HepG2 (cell line): ENCODE measurements around the gene SNED1. TPM values are rescaled to one million over a fixed set of nuclear protein-coding genes. Genes with fewer than 3 reads are reported as not detected.

ENCODE experiments used
- ATAC-seq: fragments of 200-7000 bp; cut with Tn5 transposase; 3 replicates; pipeline ENCODE4 v1.9.1; 2020; ENCODE audit warnings: mild to moderate bottlenecking, moderate library complexity
- BruUV-seq: library from RNA; stranded (reverse); fragments of 400-500 nt; replicated peaks from 2 replicates; lab custom pipeline; 2021; lab: Mats Ljungman, UMichigan
- CTCF ChIA-PET: fragments of 300-600 bp; formaldehyde crosslinking; extraction: SDS; loops from one replicate; lab custom pipeline; 2021; ENCODE audit warnings: low total read pairs, inconsistent platforms, low intra/inter-chr PET ratio; lab: Yijun Ruan, JAX
- POLR2A ChIA-PET: fragments of 350-600 bp; sonication (Branson Sonifier 250); formaldehyde crosslinking; loops from one replicate; lab custom pipeline; 2020; ENCODE audit warnings: antibody characterized with exemption, inconsistent platforms; lab: Yijun Ruan, JAX
- DNase-seq: peaks from one replicate; pipeline ENCODE4 v3.0.0-alpha.2; 2015; ENCODE audit warnings: low spot score
- FAIRE-seq: peaks from 3 replicates; lab custom pipeline; 2011; peaks lifted over from hg19 to GRCh38; lab: Jason Lieb, UNC
- H2AFZ ChIP-seq: one replicate; pipeline ENCODE4 v1.6.1; 2011; ENCODE audit warnings: low read length, inconsistent platforms
- H3K27ac ChIP-seq: fragments of 300-600 bp; 3 replicates; pipeline ENCODE4 v1.8.0; 2011; ENCODE audit warnings: mixed run types, mild to moderate bottlenecking, mixed read lengths, low read length, inconsistent platforms; ENCODE audit not compliant: insufficient read depth; ENCODE audit errors: extremely low read length
- H3K27me3 ChIP-seq, 2 experiments: fragments of 200-600 bp in 1 of 2; 2 replicates in 1 of 2; 3 replicates in 1 of 2; pipeline versions ENCODE4 v1.6.0 to v1.8.0; 2011; ENCODE audit warnings: low read length in 2 of 2, mild to moderate bottlenecking in 2 of 2, moderate library complexity in 2 of 2, inconsistent platforms in 1 of 2; ENCODE audit not compliant: insufficient read depth in 2 of 2, control insufficient read depth in 1 of 2
- H3K36me3 ChIP-seq, 2 experiments: fragments of 200-600 bp in 1 of 2; replicated peaks in 1 of 2; 2 replicates in 1 of 2; 3 replicates in 1 of 2; pipeline versions ENCODE4 v1.5.1 to v1.8.0; 2011; ENCODE audit warnings: low read length in 2 of 2, inconsistent platforms in 1 of 2; ENCODE audit not compliant: insufficient read depth in 2 of 2, control insufficient read depth in 1 of 2
- H3K4me1 ChIP-seq: 2 replicates; pipeline ENCODE4 v1.5.1; 2012; ENCODE audit warnings: low read length, inconsistent platforms; ENCODE audit not compliant: insufficient read depth
- H3K4me2 ChIP-seq: 2 replicates; pipeline ENCODE4 v1.6.0; 2011; ENCODE audit warnings: low read depth, low read length, inconsistent platforms
- H3K4me3 ChIP-seq, 3 experiments: fragments of 200-600 bp in 1 of 3; sonication (generic), shearing (Covaris generic) in 1 of 3; replicated peaks in 1 of 3; 2 replicates each; pipeline ENCODE4 v1.5.1; 2011 to 2016; ENCODE audit warnings: low read length in 3 of 3, inconsistent platforms in 2 of 3, low read depth in 2 of 3, mild to moderate bottlenecking in 2 of 3, control low read depth in 1 of 3, mixed read lengths in 1 of 3; ENCODE audit not compliant: insufficient read depth in 1 of 3
- H3K79me2 ChIP-seq: one replicate; pipeline ENCODE4 v1.6.1; 2011; ENCODE audit warnings: low read length, inconsistent platforms; ENCODE audit not compliant: insufficient read depth
- H3K9ac ChIP-seq: 2 replicates; pipeline ENCODE4 v1.6.0; 2011; ENCODE audit warnings: mild to moderate bottlenecking, low read depth, low read length, inconsistent platforms; ENCODE audit not compliant: insufficient read depth
- H3K9me3 ChIP-seq: 2 replicates; pipeline ENCODE4 v1.5.1; 2012; ENCODE audit warnings: mild to moderate bottlenecking, low read length
- H4K20me1 ChIP-seq: 2 replicates; pipeline ENCODE4 v1.6.0; 2011; ENCODE audit warnings: inconsistent platforms, mild to moderate bottlenecking, low read length, moderate library complexity; ENCODE audit not compliant: insufficient read depth
- HOXA7 ChIP-seq: sonication (generic); formaldehyde crosslinking; IDR thresholded peaks from 2 replicates; pipeline ENCODE4 v1.8.1; 2022; ENCODE audit warnings: mild to moderate bottlenecking, missing genetic modification reagents, moderate library complexity
- NR2F6 ChIP-seq, 2 experiments: IDR thresholded peaks; 2 replicates each; pipeline ENCODE4 v1.6.1; 2016; ENCODE audit warnings: antibody characterized with exemption in 1 of 2, mild to moderate bottlenecking in 1 of 2
- PRMT3 ChIP-seq: sonication (generic); formaldehyde crosslinking; IDR thresholded peaks from 2 replicates; pipeline ENCODE4 v1.8.1; 2022; ENCODE audit warnings: low read depth, mild to moderate bottlenecking, moderate library complexity, missing genetic modification reagents, borderline replicate concordance
- ZNF431 ChIP-seq: sonication (generic); formaldehyde crosslinking; IDR thresholded peaks from 2 replicates; pipeline ENCODE4 v1.9.0; 2022; ENCODE audit warnings: missing genetic modification reagents, low read depth, mild to moderate bottlenecking, borderline replicate concordance
- ZNF496 ChIP-seq: sonication (generic); formaldehyde crosslinking; IDR thresholded peaks from 2 replicates; pipeline ENCODE4 v1.8.1; 2023; ENCODE audit warnings: mild to moderate bottlenecking, moderate library complexity, missing genetic modification reagents; ENCODE audit not compliant: insufficient replicate concordance
- WGBS: methylation state at CpG from one replicate; pipeline ENCODE4 v1.1.6; 2017; ENCODE audit warnings: low lambda C conversion rate; 5-methylcytosine and 5-hydroxymethylcytosine counted together
- in situ Hi-C: cut with HindIII; loops from 2 replicates; pipeline ENCODE4 v1.10.0; 2017; ENCODE audit warnings: low pct_unique_long_range_greater_than_20kb; ENCODE audit not compliant: extremely low pct_ligation_motif_present
- intact Hi-C: fragments of 100-400 bp; cut with micrococcal nuclease; formaldehyde crosslinking; loops from one replicate; pipeline ENCODE4 v1.10.0; 2022; ENCODE audit not compliant: unreplicated experiment
- polyA plus RNA-seq, 8 experiments: library from polyadenylated mRNA; depleted of rRNA in 3 of 8; stranded (reverse) in 7 of 8; unstranded in 1 of 8; fragments of >200 nt; fragmentation: Illumina TruSeq in 4 of 8; extraction: Trizol in 4 of 8; gene quantifications; 2 replicates each; pipeline versions ENCODE4 v1.2.1 to v1.2.3, GENCODE V29; 2011 to 2016; ENCODE audit warnings: low read depth in 4 of 8, missing spikeins in 1 of 8, mixed read lengths in 1 of 8; ENCODE audit not compliant: insufficient read depth in 1 of 8
- total RNA-seq, 5 experiments: library from RNA; depleted of rRNA; stranded (reverse); fragments of >200 nt; fragmentation: Illumina TruSeq; extraction: Trizol; gene quantifications; 2 replicates each; pipeline ENCODE4 v1.2.3, GENCODE V29; 2016; ENCODE audit warnings: low read depth in 1 of 5
- TF ChIP-seq, protein P1 (sequence below): sonication (generic); formaldehyde crosslinking; IDR thresholded peaks from 2 replicates; pipeline ENCODE4 v1.8.0; 2022; ENCODE audit warnings: missing genetic modification reagents, mild to moderate bottlenecking, moderate library complexity, borderline replicate concordance
- TF ChIP-seq, protein P2 (sequence below): sonication (generic); formaldehyde crosslinking; IDR thresholded peaks from 2 replicates; pipeline ENCODE4 v1.5.1; 2020; ENCODE audit warnings: missing genetic modification reagents, mild to moderate bottlenecking, borderline replicate concordance
- TF ChIP-seq, protein P3 (sequence below): IDR thresholded peaks from 2 replicates; pipeline ENCODE4 v1.6.1; 2012; ENCODE audit warnings: low read length, improper control_type of control experiment

SNED1 gene
- total and polyA plus RNA-seq, 2 of the 13 experiments (the other 11 are each of a cell fraction or from before 2014, with no cell fraction given): 0.15 to 0.65 TPM

DNA sequence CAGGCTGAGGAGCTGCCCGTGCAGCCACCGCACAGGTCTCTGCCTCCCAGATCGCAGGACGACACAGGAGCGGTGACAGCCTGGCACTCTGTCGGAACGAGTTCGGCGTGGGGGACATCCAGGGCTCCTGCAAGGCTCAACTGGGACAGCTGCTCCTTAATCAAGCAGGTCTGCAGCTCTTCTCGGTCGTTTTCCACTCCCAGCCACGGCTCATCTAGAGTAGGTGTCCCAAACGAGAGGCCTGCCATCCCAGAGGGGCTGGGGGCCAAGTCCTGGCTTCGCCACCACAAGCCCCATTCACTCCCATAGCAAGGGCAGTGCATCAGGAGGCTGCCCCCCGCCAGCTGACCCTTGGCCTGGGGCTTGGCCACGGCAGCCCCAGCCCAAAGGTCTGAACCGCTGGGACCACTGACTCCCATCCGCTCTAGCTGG, 128.4 kb downstream of the SNED1 start:
- Histone ChIP-seq H3K9ac (no peak overlapping the region), H3K4me2 (no peak overlapping the region), H4K20me1 (no peaks in the 10 kb centered on the region), H3K79me2 (no peaks in the 10 kb centered on the region), H2AFZ (no peak overlapping the region), H3K27ac (no peak overlapping the region), H3K36me3 (peaks cover 15 to 26% of the 10 kb centered on the region in 2 experiments; a peak in 4 of 5 replicates), H3K9me3 (no peaks in the 10 kb centered on the region), H3K4me1 (no peaks in the 10 kb centered on the region), H3K4me3 (no peak overlapping the region), H3K27me3 (no peaks in the 10 kb centered on the region)
- ChIA-PET POLR2A (no interaction called here), CTCF (no interaction called here)
- FAIRE-seq: no peak
- in situ Hi-C loops: no loop called here
- no peak for DNase-seq
- no peak for ATAC-seq
- no peak for TF ChIP-seq ZNF431 (CRISPR knock-in tag)
- BruUV-seq: no TSS peak
- 94% methylated on average over 18 of the region's 18 CpGs for WGBS
- intact Hi-C loops: no loop called here

DNA sequence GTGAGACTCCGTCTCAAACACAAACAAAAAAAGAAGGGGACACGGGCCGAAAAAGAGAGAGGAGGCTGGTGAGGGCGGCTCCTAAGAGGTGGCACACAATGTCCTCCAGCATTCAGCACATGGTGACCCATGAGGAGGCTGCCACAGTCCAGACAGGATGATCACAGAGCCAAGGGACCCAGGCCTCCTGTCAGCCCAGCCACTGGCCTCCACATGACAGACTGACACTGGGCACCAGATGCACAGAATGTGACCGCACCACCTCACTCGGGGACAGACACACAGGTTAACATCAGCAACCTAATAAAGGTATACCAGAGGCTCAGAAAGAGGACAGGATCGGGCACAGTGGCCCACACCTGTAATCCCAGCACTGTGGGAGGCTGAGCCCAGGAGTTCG, 129.8 kb downstream of the SNED1 start:
- Histone ChIP-seq H3K27me3 (no peaks in the 10 kb centered on the region), H3K9ac (no peak overlapping the region), H3K9me3 (no peaks in the 10 kb centered on the region), H3K36me3 (peaks cover 11 to 19% of the 10 kb centered on the region in 2 experiments; a peak in 4 of 5 replicates)
- intact Hi-C loops: no loop called here
- no TSS peak for BruUV-seq
- TF ChIP-seq, protein P1, sequence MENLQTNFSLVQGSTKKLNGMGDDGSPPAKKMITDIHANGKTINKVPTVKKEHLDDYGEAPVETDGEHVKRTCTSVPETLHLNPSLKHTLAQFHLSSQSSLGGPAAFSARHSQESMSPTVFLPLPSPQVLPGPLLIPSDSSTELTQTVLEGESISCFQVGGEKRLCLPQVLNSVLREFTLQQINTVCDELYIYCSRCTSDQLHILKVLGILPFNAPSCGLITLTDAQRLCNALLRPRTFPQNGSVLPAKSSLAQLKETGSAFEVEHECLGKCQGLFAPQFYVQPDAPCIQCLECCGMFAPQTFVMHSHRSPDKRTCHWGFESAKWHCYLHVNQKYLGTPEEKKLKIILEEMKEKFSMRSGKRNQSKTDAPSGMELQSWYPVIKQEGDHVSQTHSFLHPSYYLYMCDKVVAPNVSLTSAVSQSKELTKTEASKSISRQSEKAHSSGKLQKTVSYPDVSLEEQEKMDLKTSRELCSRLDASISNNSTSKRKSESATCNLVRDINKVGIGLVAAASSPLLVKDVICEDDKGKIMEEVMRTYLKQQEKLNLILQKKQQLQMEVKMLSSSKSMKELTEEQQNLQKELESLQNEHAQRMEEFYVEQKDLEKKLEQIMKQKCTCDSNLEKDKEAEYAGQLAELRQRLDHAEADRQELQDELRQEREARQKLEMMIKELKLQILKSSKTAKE: no peak
- TF ChIP-seq HOXA7 (CRISPR knock-in tag): no peak
- TF ChIP-seq NR2F6 (IDR thresholded peaks at IDR 0.05): no peak
- TF ChIP-seq NR2F6 (CRISPR knock-in tag; IDR thresholded peaks at IDR 0.05): no peak
- no peak for TF ChIP-seq PRMT3 (CRISPR knock-in tag)
- TF ChIP-seq, protein P2, sequence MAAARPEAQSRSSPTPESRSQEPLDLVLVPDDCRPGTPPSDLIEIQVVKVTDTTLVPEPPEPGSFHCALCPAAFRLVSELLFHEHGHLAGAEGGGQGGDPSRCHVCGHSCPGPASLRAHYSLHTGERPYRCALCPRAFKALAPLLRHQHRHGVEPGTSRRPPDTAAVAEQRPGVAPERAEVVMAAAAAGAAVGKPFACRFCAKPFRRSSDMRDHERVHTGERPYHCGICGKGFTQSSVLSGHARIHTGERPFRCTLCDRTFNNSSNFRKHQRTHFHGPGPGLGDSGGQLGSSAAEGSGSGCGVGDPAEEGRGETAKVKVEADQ (CRISPR knock-in tag): no peak
- TF ChIP-seq, protein P3, sequence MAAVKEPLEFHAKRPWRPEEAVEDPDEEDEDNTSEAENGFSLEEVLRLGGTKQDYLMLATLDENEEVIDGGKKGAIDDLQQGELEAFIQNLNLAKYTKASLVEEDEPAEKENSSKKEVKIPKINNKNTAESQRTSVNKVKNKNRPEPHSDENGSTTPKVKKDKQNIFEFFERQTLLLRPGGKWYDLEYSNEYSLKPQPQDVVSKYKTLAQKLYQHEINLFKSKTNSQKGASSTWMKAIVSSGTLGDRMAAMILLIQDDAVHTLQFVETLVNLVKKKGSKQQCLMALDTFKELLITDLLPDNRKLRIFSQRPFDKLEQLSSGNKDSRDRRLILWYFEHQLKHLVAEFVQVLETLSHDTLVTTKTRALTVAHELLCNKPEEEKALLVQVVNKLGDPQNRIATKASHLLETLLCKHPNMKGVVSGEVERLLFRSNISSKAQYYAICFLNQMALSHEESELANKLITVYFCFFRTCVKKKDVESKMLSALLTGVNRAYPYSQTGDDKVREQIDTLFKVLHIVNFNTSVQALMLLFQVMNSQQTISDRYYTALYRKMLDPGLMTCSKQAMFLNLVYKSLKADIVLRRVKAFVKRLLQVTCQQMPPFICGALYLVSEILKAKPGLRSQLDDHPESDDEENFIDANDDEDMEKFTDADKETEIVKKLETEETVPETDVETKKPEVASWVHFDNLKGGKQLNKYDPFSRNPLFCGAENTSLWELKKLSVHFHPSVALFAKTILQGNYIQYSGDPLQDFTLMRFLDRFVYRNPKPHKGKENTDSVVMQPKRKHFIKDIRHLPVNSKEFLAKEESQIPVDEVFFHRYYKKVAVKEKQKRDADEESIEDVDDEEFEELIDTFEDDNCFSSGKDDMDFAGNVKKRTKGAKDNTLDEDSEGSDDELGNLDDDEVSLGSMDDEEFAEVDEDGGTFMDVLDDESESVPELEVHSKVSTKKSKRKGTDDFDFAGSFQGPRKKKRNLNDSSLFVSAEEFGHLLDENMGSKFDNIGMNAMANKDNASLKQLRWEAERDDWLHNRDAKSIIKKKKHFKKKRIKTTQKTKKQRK: no peak
- no peak for TF ChIP-seq ZNF496 (CRISPR knock-in tag)
- TF ChIP-seq, all 625 proteins: peak for 0
- Histone ChIP-seq H3K27ac (no peak overlapping the region), H3K4me2 (no peak overlapping the region), H2AFZ (no peak overlapping the region), H3K4me1 (no peaks in the 10 kb centered on the region), H3K4me3 (no peak overlapping the region), H3K79me2 (no peaks in the 10 kb centered on the region), H4K20me1 (no peaks in the 10 kb centered on the region)
- FAIRE-seq (no peak), DNase-seq (no peak), ATAC-seq (no peak)
- ChIA-PET POLR2A (no interaction called here), CTCF (no interaction called here)
- 95% methylated on average over 8 of the region's 8 CpGs for WGBS
- in situ Hi-C loops: no loop called here
